Spleen (tissue), 11 donors: ENCODE results near the gene NBPF3. TPM values are rescaled to one million over a fixed set of nuclear protein-coding genes. Genes with fewer than 3 reads are reported as not detected.
A peak's percentile ranks its signal among the peaks of the same experiment; 100 is the strongest.

Experiments used
- DNase-seq: peaks from one replicate; pipeline ENCODE4 v3.0.0-alpha.2; 2020
- H3K27ac ChIP-seq, 8 donors: fragments of 200-600 bp; sonication (generic) in 7 of 8; 1 replicate in 4 of 8; 2 replicates in 4 of 8; pipeline versions ENCODE4 v1.5.0 to v1.8.0; 2016 to 2021; ENCODE audit warnings: inconsistent platforms in 4 of 8, mild to moderate bottlenecking in 4 of 8, moderate library complexity in 1 of 8
- H3K27me3 ChIP-seq, 7 donors: fragments of 200-600 bp; sonication (generic) in 6 of 7; replicated peaks in 1 of 7; 1 replicate in 4 of 7; 2 replicates in 3 of 7; pipeline versions ENCODE4 v1.5.0 to v1.8.0; 2016 to 2021; ENCODE audit warnings: inconsistent platforms in 3 of 7, mild to moderate bottlenecking in 1 of 7
- H3K36me3 ChIP-seq, 6 donors: fragments of 200-600 bp; sonication (generic) in 5 of 6; 1 replicate in 4 of 6; 2 replicates in 2 of 6; pipeline versions ENCODE4 v1.5.0 to v1.8.0; 2016 to 2021; ENCODE audit warnings: inconsistent platforms in 2 of 6
- H3K4me1 ChIP-seq, 6 donors: fragments of 200-600 bp; sonication (generic) in 5 of 6; 1 replicate in 3 of 6; 2 replicates in 3 of 6; pipeline versions ENCODE4 v1.5.0 to v1.8.0; 2016 to 2021; ENCODE audit warnings: inconsistent platforms in 3 of 6
- H3K4me3 ChIP-seq, 8 donors: fragments of 200-600 bp; sonication (generic) in 7 of 8; 1 replicate in 4 of 8; 2 replicates in 4 of 8; pipeline versions ENCODE4 v1.5.0 to v1.8.0; 2016 to 2021; ENCODE audit warnings: inconsistent platforms in 4 of 8, mild to moderate bottlenecking in 4 of 8, moderate library complexity in 2 of 8
- H3K9me3 ChIP-seq, 8 donors: fragments of 200-600 bp; sonication (generic) in 7 of 8; 1 replicate in 4 of 8; 2 replicates in 4 of 8; pipeline versions ENCODE4 v1.5.0 to v1.8.0; 2016 to 2021; ENCODE audit warnings: inconsistent platforms in 4 of 8
- CTCF ChIP-seq, 11 experiments: fragments of 200-600 bp in 7 of 11; fragments of 450-650 bp in 4 of 11; sonication (generic) in 4 of 11; IDR thresholded peaks in 8 of 11; conservative IDR thresholded peaks in 3 of 11; 1 replicate in 7 of 11; 2 replicates in 4 of 11; pipeline versions ENCODE4 v1.4.0 to v1.8.0; 2016 to 2021; ENCODE audit warnings: antibody characterized with exemption in 11 of 11, inconsistent platforms in 4 of 11, mild to moderate bottlenecking in 1 of 11
- POLR2A ChIP-seq, 3 donors: fragments of 450-650 bp; IDR thresholded peaks; one replicate each; pipeline ENCODE4 v1.5.1; 2017; ENCODE audit warnings: antibody characterized with exemption in 3 of 3, mild to moderate bottlenecking in 1 of 3
- POLR2AphosphoS5 ChIP-seq, 3 donors: sonication (generic); formaldehyde crosslinking; IDR thresholded peaks; one replicate each; pipeline ENCODE4 v1.5.1; 2017; ENCODE audit warnings: antibody characterized with exemption in 3 of 3
- WGBS, 5 donors: extraction: QIAGEN DNeasy Blood & Tissue Kit in 3 of 5; methylation state at CpG; one replicate each; pipeline versions ENCODE4 v1.1.5 to v1.1.7; 2013 to 2018; 5-methylcytosine and 5-hydroxymethylcytosine counted together
- intact Hi-C: fragments of 100-400 bp; cut with DNase I; formaldehyde crosslinking; loops from one replicate; pipeline ENCODE4 v1.15.0; 2023; ENCODE audit warnings: low total_unique reads
- polyA plus RNA-seq, 3 donors: library from polyadenylated mRNA; stranded (reverse); fragments of 200-250 nt; gene quantifications; one replicate each; pipeline ENCODE4 v1.2.1, GENCODE V29; 2013
- total RNA-seq, 7 donors: library from RNA; depleted of rRNA in 3 of 7; stranded (reverse); fragments of >200 nt in 3 of 7; fragmentation: NEBNext Ultra II Directional in 4 of 7; extraction: Animal tissue kit (Norgen Biotek cat#: 25700) in 4 of 7; gene quantifications; one replicate each; pipeline versions ENCODE4 v1.1.0 to v1.2.1, GENCODE V29; 2016 to 2021
- donor health status: healthy with polysubstance abuse.
- donor health status: DM: no; HTN: no; CAD: no; lungs with moderate emphysema.
- donor health status: DM: no; HTN: no; CAD: no.
- donor health status: Bipolar disorder and iron deficiency.
- donor health status: healthy.
- donor health status: DM: no; HTN: no; CAD: no.
- donor health status: DM: yes; HTN: yes; CAD: no.

NBPF3 gene
- total and polyA plus RNA-seq, 10 donors = 0.49 to 18.6 (median 9.2) TPM

GRCh38 chr1:21520899-21521716, 81.2 kb downstream of the NBPF3 start:
- no peak for TF ChIP-seq POLR2A (IDR thresholded peaks at IDR 0.05)
- no peak for TF ChIP-seq POLR2AphosphoS5 (IDR thresholded peaks at IDR 0.05)
- TF ChIP-seq CTCF (IDR thresholded peaks at IDR 0.05 in 8 of 11, conservative IDR thresholded peaks at IDR 0.05 in 3 of 11) = no peak
- Histone ChIP-seq H3K36me3 (no peaks in the 10 kb centered on the region), H3K9me3 (no peaks in the 10 kb centered on the region), H3K4me1 (peaks cover 12 to 86% (median 49%) of the 10 kb centered on the region in 6 donors), H3K27ac (no peak overlapping the region), H3K4me3 (no peak overlapping the region), H3K27me3 (no peaks in the 10 kb centered on the region)
- 78 to 86% (median 82%) methylated on average over 16 of the region's 16 CpGs for WGBS, 5 donors
- DNase-seq = no peak
- intact Hi-C loops = no loop called here

- H3K4me3 ChIP-seq = no peak overlapping the region
- H3K9me3 ChIP-seq = no peaks in the 10 kb centered on the region
- no peaks in the 10 kb centered on the region for H3K36me3 ChIP-seq
- intact Hi-C loops = no loop called here
- H3K4me1 ChIP-seq = peaks cover 12 to 83% (median 50%) of the 10 kb centered on the region in 6 donors
- DNase-seq = peak; percentile 20
- TF ChIP-seq POLR2A (IDR thresholded peaks at IDR 0.05) (no peak), CTCF (IDR thresholded peaks at IDR 0.05 in 8 of 11, conservative IDR thresholded peaks at IDR 0.05 in 3 of 11) (no peak)
- H3K27me3 ChIP-seq = no peaks in the 10 kb centered on the region
- 95 to 99% (median 96%) methylated on average over 4 of the region's 4 CpGs for WGBS, 5 donors
- no peak overlapping the region for H3K27ac ChIP-seq
Measured at GRCh38 chr1:21521717-21522060, 81.8 kb downstream of the NBPF3 start.

- DNase-seq = peak; percentile 15
- intact Hi-C loops = no loop called here
- Histone ChIP-seq H3K27ac (no peak overlapping the region), H3K27me3 (no peaks in the 10 kb centered on the region), H3K4me1 (peaks cover 12 to 75% (median 43%) of the 10 kb centered on the region in 6 donors), H3K36me3 (no peaks in the 10 kb centered on the region), H3K4me3 (no peak overlapping the region), H3K9me3 (no peaks in the 10 kb centered on the region)
- WGBS, 5 donors = 81 to 88% (median 84%) methylated on average over 11 of the region's 11 CpGs
- TF ChIP-seq CTCF (IDR thresholded peaks at IDR 0.05 in 8 of 11, conservative IDR thresholded peaks at IDR 0.05 in 3 of 11) (no peak), POLR2AphosphoS5 (IDR thresholded peaks at IDR 0.05) (no peak), POLR2A (IDR thresholded peaks at IDR 0.05) (no peak)
Measured at GRCh38 chr1:21522525-21523038, 82.6 kb downstream of the NBPF3 start.

- peak; percentile 70 for DNase-seq
- Histone ChIP-seq H3K4me1 (peaks cover 12 to 68% (median 42%) of the 10 kb centered on the region in 6 donors), H3K27me3 (no peaks in the 10 kb centered on the region), H3K9me3 (no peaks in the 10 kb centered on the region), H3K36me3 (no peaks in the 10 kb centered on the region), H3K27ac (peak overlapping the region in 4 of 8 donors; percentile 32 to 76 (median 50)), H3K4me3 (no peak overlapping the region)
- intact Hi-C loops = no loop called here
- no peak for TF ChIP-seq CTCF (IDR thresholded peaks at IDR 0.05 in 8 of 11, conservative IDR thresholded peaks at IDR 0.05 in 3 of 11)
- peak in 1 of 3 donors; percentile 12 for TF ChIP-seq POLR2AphosphoS5 (IDR thresholded peaks at IDR 0.05)
- WGBS, 5 donors = 65 to 85% (median 77%) methylated on average over 5 to 7 of the region's 7 CpGs
Measured at GRCh38 chr1:21523297-21523813, 83.4 kb downstream of the NBPF3 start.
